Natural killer cell (primary cell): ENCODE measurements around the gene SMAD3. TPM values are rescaled to one million over a fixed set of nuclear protein-coding genes. Genes with fewer than 3 reads are reported as not detected.

Source experiments
- ATAC-seq, 3 donors: fragments of 150-1000 bp in 2 of 3; fragments of 200-7000 bp in 1 of 3; cut with Tn5 transposase; 1 replicate in 1 of 3; 2 replicates in 2 of 3; pipeline ENCODE4 v1.10.0; 2021; ENCODE audit warnings: mild to moderate bottlenecking in 2 of 3, moderate library complexity in 2 of 3
- DNase-seq, 2 donors: peaks; one replicate each; pipeline versions ENCODE4 v3.0.0 to v3.0.0-alpha.2; 2013 to 2021; ENCODE audit warnings: mixed read lengths in 1 of 2
- H3K27ac ChIP-seq: one replicate; pipeline ENCODE4 v1.5.1; 2013; ENCODE audit warnings: mild to moderate bottlenecking, low read length
- H3K27me3 ChIP-seq: one replicate; pipeline ENCODE4 v1.6.1; 2013; ENCODE audit warnings: low read length; ENCODE audit not compliant: control insufficient read depth, insufficient read depth
- H3K36me3 ChIP-seq: one replicate; pipeline ENCODE4 v1.6.1; 2013; ENCODE audit warnings: low read length; ENCODE audit not compliant: control insufficient read depth, insufficient read depth
- H3K4me1 ChIP-seq: one replicate; pipeline ENCODE4 v1.6.1; 2013; ENCODE audit warnings: low read length; ENCODE audit not compliant: control insufficient read depth, insufficient read depth
- H3K4me3 ChIP-seq: one replicate; pipeline ENCODE4 v1.5.1; 2013; ENCODE audit warnings: low read length
- H3K9me3 ChIP-seq: one replicate; pipeline ENCODE4 v1.6.1; 2013; ENCODE audit warnings: low read length; ENCODE audit not compliant: control insufficient read depth, insufficient read depth
- H3K27ac Mint-ChIP-seq, 2 donors: one replicate each; pipeline ENCODE4 v1.8.0; 2022; ENCODE audit warnings: mild to moderate bottlenecking in 2 of 2, mixed read lengths in 2 of 2, moderate library complexity in 1 of 2
- H3K27me3 Mint-ChIP-seq, 2 donors: one replicate each; pipeline ENCODE4 v1.8.0; 2022; ENCODE audit warnings: low read depth in 2 of 2, mixed read lengths in 2 of 2
- H3K36me3 Mint-ChIP-seq: one replicate; pipeline ENCODE4 v1.8.0; 2022; ENCODE audit warnings: mixed read lengths
- H3K4me1 Mint-ChIP-seq, 2 donors: one replicate each; pipeline ENCODE4 v1.8.0; 2022; ENCODE audit warnings: mixed read lengths in 2 of 2
- H3K4me3 Mint-ChIP-seq: one replicate; pipeline ENCODE4 v1.8.0; 2022; ENCODE audit warnings: mild to moderate bottlenecking, moderate library complexity, mixed read lengths
- H3K9me3 Mint-ChIP-seq, 2 donors: one replicate each; pipeline ENCODE4 v1.8.0; 2022; ENCODE audit warnings: mixed read lengths in 2 of 2
- WGBS: methylation state at CpG from one replicate; pipeline ENCODE4 v1.1.7; 2013; ENCODE audit warnings: missing lambda C conversion rate; ENCODE audit not compliant: insufficient coverage; 5-methylcytosine and 5-hydroxymethylcytosine counted together
- intact Hi-C: fragments of 100-400 bp; cut with micrococcal nuclease; formaldehyde crosslinking; loops from one replicate; pipeline ENCODE4 v1.14.2; 2022
- total RNA-seq, 4 donors: library from RNA; stranded (reverse); fragments of 120-200 nt in 1 of 4; gene quantifications; one replicate each; pipeline versions ENCODE4 v1.2.3 to v1.2.4, GENCODE V29; 2013 to 2022
- TF ChIP-seq, protein P1 (sequence below): fragments of 200-600 bp; IDR thresholded peaks from one replicate; pipeline ENCODE4 v1.8.0; 2022; ENCODE audit warnings: antibody characterized with exemption

The SMAD3 gene
- total RNA-seq, 3 donors from 2014 or later (not counting 1 experiment from before 2014, with no cell fraction given), result 47.1 to 72.6 (median 63.0) TPM

DNA sequence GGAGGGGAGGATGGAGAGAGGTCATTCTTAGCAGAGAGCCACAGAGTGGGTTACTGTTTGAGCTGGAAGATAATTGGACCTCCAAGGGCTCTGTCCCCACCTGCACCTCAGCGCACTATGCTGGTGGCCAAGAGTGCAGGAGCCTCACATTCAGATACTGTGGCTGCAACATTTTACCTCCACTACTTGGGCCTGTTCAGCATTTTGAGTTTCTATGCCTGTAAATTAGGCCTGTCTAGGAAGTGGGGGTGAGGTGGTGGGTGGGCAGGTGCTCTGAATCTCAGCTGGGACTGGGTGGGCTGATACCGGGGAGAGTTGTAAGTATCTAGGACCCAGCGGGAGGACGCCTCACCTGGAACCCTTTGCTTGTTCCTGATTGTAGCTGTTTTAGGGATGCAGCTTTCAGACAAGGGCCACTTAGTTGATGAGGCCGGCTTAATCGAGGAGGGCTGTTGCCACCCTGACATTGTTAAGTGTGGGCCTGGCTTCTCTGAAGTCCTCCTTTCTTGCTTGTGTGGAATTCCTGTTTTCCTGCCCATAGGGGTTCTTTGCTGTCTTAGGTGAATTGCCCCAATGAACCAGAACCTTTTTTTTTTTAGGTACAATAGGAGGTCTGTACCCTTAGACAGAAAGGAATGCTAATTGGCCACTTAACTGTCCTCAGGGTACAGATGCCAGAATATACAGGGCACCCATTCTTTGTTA is 83.8 kb downstream of the SMAD3 start:
- H3K27ac Mint-ChIP-seq, result peak overlapping the region; percentile 65 to 87
- H3K27me3 Mint-ChIP-seq, result no peaks in the 10 kb centered on the region
- no peaks in the 10 kb centered on the region for H3K9me3 Mint-ChIP-seq
- Histone ChIP-seq H3K27me3 (no peaks in the 10 kb centered on the region), H3K4me1 (peaks cover 60% of the 10 kb centered on the region), H3K4me3 (no peak overlapping the region), H3K9me3 (no peaks in the 10 kb centered on the region), H3K27ac (no peak overlapping the region), H3K36me3 (no peaks in the 10 kb centered on the region)
- H3K4me1 Mint-ChIP-seq, result peaks cover 71 to 77% of the 10 kb centered on the region in 2 donors
- 94% methylated on average over 5 of the region's 6 CpGs for WGBS
- H3K36me3 Mint-ChIP-seq, result no peaks in the 10 kb centered on the region
- intact Hi-C loops, result no loop called here
- TF ChIP-seq, protein P1, sequence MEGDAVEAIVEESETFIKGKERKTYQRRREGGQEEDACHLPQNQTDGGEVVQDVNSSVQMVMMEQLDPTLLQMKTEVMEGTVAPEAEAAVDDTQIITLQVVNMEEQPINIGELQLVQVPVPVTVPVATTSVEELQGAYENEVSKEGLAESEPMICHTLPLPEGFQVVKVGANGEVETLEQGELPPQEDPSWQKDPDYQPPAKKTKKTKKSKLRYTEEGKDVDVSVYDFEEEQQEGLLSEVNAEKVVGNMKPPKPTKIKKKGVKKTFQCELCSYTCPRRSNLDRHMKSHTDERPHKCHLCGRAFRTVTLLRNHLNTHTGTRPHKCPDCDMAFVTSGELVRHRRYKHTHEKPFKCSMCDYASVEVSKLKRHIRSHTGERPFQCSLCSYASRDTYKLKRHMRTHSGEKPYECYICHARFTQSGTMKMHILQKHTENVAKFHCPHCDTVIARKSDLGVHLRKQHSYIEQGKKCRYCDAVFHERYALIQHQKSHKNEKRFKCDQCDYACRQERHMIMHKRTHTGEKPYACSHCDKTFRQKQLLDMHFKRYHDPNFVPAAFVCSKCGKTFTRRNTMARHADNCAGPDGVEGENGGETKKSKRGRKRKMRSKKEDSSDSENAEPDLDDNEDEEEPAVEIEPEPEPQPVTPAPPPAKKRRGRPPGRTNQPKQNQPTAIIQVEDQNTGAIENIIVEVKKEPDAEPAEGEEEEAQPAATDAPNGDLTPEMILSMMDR, result no peak
- DNase-seq (no peak), ATAC-seq (no peak)
- no peak overlapping the region for H3K4me3 Mint-ChIP-seq

- peak overlapping the region; percentile 23 for H3K27ac ChIP-seq
- no peaks in the 10 kb centered on the region for H3K9me3 ChIP-seq
- H3K4me1 ChIP-seq, result peaks cover 56% of the 10 kb centered on the region
- Mint-ChIP-seq H3K4me1 (peaks cover 69 to 73% of the 10 kb centered on the region in 2 donors), H3K9me3 (no peaks in the 10 kb centered on the region), H3K4me3 (no peak overlapping the region), H3K27me3 (no peaks in the 10 kb centered on the region), H3K27ac (peak overlapping the region in 1 of 2 donors; percentile 87), H3K36me3 (no peaks in the 10 kb centered on the region)
- TF ChIP-seq, protein P1, result no peak
- no peaks in the 10 kb centered on the region for H3K27me3 ChIP-seq
- H3K36me3 ChIP-seq, result no peaks in the 10 kb centered on the region
- 88% methylated on average over 1 of the region's 1 CpG for WGBS
- no peak overlapping the region for H3K4me3 ChIP-seq
- intact Hi-C loops, result no loop called here
- ATAC-seq (no peak), DNase-seq (no peak)
Measured at GRCh38 chr15:67149773-67150022, 84.3 kb downstream of the SMAD3 start.

DNA sequence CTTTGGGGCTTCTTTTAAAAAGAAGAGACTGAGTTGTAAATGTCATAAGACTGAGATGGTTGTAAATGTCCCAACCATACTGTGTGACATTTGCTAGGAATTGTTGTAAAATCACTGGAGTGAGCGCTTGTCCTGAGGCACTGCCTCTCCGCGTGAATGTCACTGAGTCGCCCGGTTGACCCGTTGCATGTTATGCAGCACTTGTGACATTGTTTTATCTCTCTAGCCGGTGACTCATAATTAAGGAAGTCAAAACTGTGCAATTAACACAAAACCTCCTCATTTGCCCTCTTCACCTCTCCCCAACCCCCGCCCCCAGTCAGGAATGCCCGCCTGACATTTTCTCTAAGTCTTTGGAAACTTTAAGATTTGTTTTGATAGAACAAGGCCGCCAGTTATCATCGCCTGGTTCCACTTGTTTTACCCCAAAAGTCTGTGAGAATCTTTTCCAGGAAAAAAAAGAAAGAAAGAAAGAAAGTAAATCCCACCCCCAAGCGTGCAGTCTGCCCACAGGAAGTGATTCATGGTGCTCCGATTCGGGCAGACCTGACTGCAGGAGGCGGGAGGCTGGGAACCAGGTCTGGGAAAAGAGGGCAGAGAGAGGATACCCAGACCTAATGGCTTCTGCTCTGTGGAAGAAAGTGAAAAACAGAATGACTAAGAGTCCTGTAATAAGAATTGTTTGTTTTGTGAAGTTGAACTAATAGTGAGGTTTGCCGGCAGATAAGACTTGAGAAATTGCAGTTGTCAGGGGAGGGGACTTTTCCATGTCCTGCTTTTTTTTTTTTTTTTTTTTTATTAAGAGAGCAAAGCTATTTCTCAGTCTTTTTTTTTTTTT is 84.8 kb downstream of the SMAD3 start:
- DNase-seq, result peak in 1 of 2 donors; percentile 53
- no peaks in the 10 kb centered on the region for H3K27me3 ChIP-seq
- no peaks in the 10 kb centered on the region for H3K9me3 ChIP-seq
- Mint-ChIP-seq H3K4me1 (peaks cover 66 to 73% of the 10 kb centered on the region in 2 donors), H3K9me3 (no peaks in the 10 kb centered on the region), H3K36me3 (no peaks in the 10 kb centered on the region), H3K27ac (peak overlapping the region; percentile 53 to 87), H3K4me3 (peak overlapping the region; percentile 42), H3K27me3 (no peaks in the 10 kb centered on the region)
- TF ChIP-seq, protein P1, result no peak
- H3K36me3 ChIP-seq, result no peaks in the 10 kb centered on the region
- ATAC-seq, result peak; percentile 27 to 71 (median 52)
- H3K4me3 ChIP-seq, result no peak overlapping the region
- WGBS, result 42% methylated on average over 15 of the region's 16 CpGs
- H3K27ac ChIP-seq, result peak overlapping the region; percentile 23
- peaks cover 51% of the 10 kb centered on the region for H3K4me1 ChIP-seq
- intact Hi-C loops, result no loop called here
